Liver (tissue), 3 donors: Measurements from ENCODE around the gene TSPOAP1.

ENCODE experiments used
- ATF3 ChIP-seq: IDR thresholded peaks from 2 replicates; pipeline ENCODE4 v1.6.1; 2016; ENCODE audit warnings: antibody characterized with exemption
- CTCF ChIP-seq: fragments of 150-350 bp; IDR thresholded peaks from 2 replicates; pipeline ENCODE4 v1.5.1; 2017; ENCODE audit warnings: improper control_type of control experiment, low read depth, low read length; ENCODE audit not compliant: missing input control
- EGR1 ChIP-seq, 2 donors: IDR thresholded peaks; 2 replicates each; pipeline ENCODE4 v1.6.1; 2016 to 2018; ENCODE audit warnings: antibody characterized with exemption in 2 of 2, low read depth in 2 of 2
- FOXA1 ChIP-seq: IDR thresholded peaks from 2 replicates; pipeline ENCODE4 v1.6.1; 2016; ENCODE audit warnings: antibody characterized with exemption
- GABPA ChIP-seq, 2 donors: IDR thresholded peaks in 1 of 2; conservative IDR thresholded peaks in 1 of 2; 2 replicates each; pipeline ENCODE4 v1.6.1; 2016; ENCODE audit warnings: antibody characterized with exemption in 2 of 2, mild to moderate bottlenecking in 1 of 2, moderate library complexity in 1 of 2
- HNF4G ChIP-seq: IDR thresholded peaks from 2 replicates; pipeline ENCODE4 v1.6.1; 2016; ENCODE audit warnings: antibody characterized with exemption
- RAD21 ChIP-seq, 2 donors: IDR thresholded peaks; 2 replicates each; pipeline ENCODE4 v1.6.1; 2016; ENCODE audit warnings: antibody characterized with exemption in 2 of 2, mild to moderate bottlenecking in 2 of 2
- SP1 ChIP-seq: IDR thresholded peaks from 2 replicates; pipeline ENCODE4 v1.6.1; 2018; ENCODE audit warnings: antibody characterized with exemption, mild to moderate bottlenecking
- TAF1 ChIP-seq: conservative IDR thresholded peaks from 2 replicates; pipeline ENCODE4 v1.6.1; 2016; ENCODE audit warnings: antibody characterized with exemption, mild to moderate bottlenecking
- YY1 ChIP-seq: IDR thresholded peaks from 2 replicates; pipeline ENCODE4 v1.6.1; 2016; ENCODE audit warnings: antibody characterized with exemption, mild to moderate bottlenecking
- TF ChIP-seq, protein P1 (sequence below): IDR thresholded peaks from 2 replicates; pipeline ENCODE4 v1.6.1; 2016; ENCODE audit warnings: antibody characterized with exemption, mild to moderate bottlenecking
- TF ChIP-seq, protein P2 (sequence below): IDR thresholded peaks from 2 replicates; pipeline ENCODE4 v1.6.1; 2016; ENCODE audit warnings: antibody characterized with exemption
- donor health status: healthy.
- donor health status: healthy.

DNA sequence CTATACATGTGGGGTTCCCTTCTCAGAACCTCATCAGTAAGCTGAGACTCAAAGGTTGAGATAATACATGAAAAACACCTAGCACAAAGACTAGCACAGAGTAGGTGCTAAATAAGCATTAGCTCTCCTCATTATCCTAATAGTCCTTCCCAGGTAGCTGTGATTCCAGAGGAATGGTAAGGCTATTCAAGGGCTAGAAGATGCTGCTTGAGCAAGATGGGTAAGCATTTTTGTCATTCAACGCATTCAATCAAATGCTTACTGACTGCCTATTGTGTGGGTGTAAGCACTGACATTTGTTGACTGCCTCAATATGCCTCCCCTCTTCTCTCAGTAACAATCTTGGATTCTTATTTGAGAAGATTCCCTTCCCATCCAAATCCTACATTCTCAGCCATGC, 19.4 kb upstream of the TSPOAP1 start:
- TF ChIP-seq ATF3 (no peak), CTCF (no peak), TAF1 (no peak), HNF4G (no peak), YY1 (no peak), GABPA (IDR thresholded peaks at IDR 0.05 in 1 of 2, conservative IDR thresholded peaks at IDR 0.05 in 1 of 2) (no peak), EGR1 (IDR thresholded peaks at IDR 0.05; ENCODE audit: low read depth in 2 of 2) (no peak), FOXA1 (no peak), SP1 (no peak), RAD21 (IDR thresholded peaks at IDR 0.05) (no peak)
- TF ChIP-seq, protein P1, sequence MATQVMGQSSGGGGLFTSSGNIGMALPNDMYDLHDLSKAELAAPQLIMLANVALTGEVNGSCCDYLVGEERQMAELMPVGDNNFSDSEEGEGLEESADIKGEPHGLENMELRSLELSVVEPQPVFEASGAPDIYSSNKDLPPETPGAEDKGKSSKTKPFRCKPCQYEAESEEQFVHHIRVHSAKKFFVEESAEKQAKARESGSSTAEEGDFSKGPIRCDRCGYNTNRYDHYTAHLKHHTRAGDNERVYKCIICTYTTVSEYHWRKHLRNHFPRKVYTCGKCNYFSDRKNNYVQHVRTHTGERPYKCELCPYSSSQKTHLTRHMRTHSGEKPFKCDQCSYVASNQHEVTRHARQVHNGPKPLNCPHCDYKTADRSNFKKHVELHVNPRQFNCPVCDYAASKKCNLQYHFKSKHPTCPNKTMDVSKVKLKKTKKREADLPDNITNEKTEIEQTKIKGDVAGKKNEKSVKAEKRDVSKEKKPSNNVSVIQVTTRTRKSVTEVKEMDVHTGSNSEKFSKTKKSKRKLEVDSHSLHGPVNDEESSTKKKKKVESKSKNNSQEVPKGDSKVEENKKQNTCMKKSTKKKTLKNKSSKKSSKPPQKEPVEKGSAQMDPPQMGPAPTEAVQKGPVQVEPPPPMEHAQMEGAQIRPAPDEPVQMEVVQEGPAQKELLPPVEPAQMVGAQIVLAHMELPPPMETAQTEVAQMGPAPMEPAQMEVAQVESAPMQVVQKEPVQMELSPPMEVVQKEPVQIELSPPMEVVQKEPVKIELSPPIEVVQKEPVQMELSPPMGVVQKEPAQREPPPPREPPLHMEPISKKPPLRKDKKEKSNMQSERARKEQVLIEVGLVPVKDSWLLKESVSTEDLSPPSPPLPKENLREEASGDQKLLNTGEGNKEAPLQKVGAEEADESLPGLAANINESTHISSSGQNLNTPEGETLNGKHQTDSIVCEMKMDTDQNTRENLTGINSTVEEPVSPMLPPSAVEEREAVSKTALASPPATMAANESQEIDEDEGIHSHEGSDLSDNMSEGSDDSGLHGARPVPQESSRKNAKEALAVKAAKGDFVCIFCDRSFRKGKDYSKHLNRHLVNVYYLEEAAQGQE: no peak
- TF ChIP-seq, protein P2, sequence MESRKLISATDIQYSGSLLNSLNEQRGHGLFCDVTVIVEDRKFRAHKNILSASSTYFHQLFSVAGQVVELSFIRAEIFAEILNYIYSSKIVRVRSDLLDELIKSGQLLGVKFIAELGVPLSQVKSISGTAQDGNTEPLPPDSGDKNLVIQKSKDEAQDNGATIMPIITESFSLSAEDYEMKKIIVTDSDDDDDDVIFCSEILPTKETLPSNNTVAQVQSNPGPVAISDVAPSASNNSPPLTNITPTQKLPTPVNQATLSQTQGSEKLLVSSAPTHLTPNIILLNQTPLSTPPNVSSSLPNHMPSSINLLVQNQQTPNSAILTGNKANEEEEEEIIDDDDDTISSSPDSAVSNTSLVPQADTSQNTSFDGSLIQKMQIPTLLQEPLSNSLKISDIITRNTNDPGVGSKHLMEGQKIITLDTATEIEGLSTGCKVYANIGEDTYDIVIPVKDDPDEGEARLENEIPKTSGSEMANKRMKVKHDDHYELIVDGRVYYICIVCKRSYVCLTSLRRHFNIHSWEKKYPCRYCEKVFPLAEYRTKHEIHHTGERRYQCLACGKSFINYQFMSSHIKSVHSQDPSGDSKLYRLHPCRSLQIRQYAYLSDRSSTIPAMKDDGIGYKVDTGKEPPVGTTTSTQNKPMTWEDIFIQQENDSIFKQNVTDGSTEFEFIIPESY: no peak
